Adrenal gland (tissue), 12 donors: ENCODE data around the gene DNAJC15. TPM values are rescaled to one million over a fixed set of nuclear protein-coding genes. Genes with fewer than 3 reads are reported as not detected.

Experiments used
- DNase-seq, 7 donors: peaks; one replicate each; pipeline ENCODE4 v3.0.0-alpha.2; 2019 to 2020
- H3K27ac ChIP-seq, 5 donors: fragments of 200-600 bp; sonication (generic) in 4 of 5; 1 replicate in 3 of 5; 2 replicates in 2 of 5; pipeline versions ENCODE4 v1.5.1 to v1.8.0; 2016 to 2020; ENCODE audit warnings: mild to moderate bottlenecking in 1 of 5
- H3K27me3 ChIP-seq: fragments of 200-600 bp; 2 replicates; pipeline ENCODE4 v1.8.0; 2021
- H3K36me3 ChIP-seq, 2 donors: fragments of 200-600 bp; replicated peaks in 1 of 2; 1 replicate in 1 of 2; 2 replicates in 1 of 2; pipeline versions ENCODE4 v1.5.1 to v1.8.0; 2018 to 2022
- H3K4me1 ChIP-seq, 2 donors: fragments of 200-600 bp; replicated peaks in 1 of 2; 1 replicate in 1 of 2; 2 replicates in 1 of 2; pipeline versions ENCODE4 v1.5.1 to v1.8.0; 2018 to 2021
- H3K4me3 ChIP-seq, 4 donors: fragments of 200-600 bp; sonication (generic) in 3 of 4; one replicate each; pipeline ENCODE4 v1.5.1; 2016 to 2018
- H3K9me3 ChIP-seq, 3 donors: fragments of 200-600 bp; sonication (generic) in 1 of 3; replicated peaks in 1 of 3; 1 replicate in 2 of 3; 2 replicates in 1 of 3; pipeline versions ENCODE4 v1.5.1 to v1.8.0; 2016 to 2021
- POLR2A ChIP-seq, 2 donors: fragments of 450-650 bp; IDR thresholded peaks; one replicate each; pipeline ENCODE4 v1.6.1; 2017; ENCODE audit warnings: antibody characterized with exemption in 2 of 2, mild to moderate bottlenecking in 2 of 2, moderate library complexity in 1 of 2
- WGBS, 4 donors: extraction: QIAGEN DNeasy Blood & Tissue Kit in 2 of 4; methylation state at CpG; one replicate each; pipeline versions ENCODE4 v1.1.5 to v1.1.7; 2013 to 2017; 5-methylcytosine and 5-hydroxymethylcytosine counted together
- intact Hi-C, 2 donors: fragments of 100-400 bp; cut with DNase I; formaldehyde crosslinking; loops; one replicate each; pipeline versions ENCODE4 v1.14.1 to v1.15.0; 2022 to 2023
- polyA plus RNA-seq, 3 donors: library from polyadenylated mRNA; stranded (reverse); fragments of 200-250 nt in 2 of 3; fragments of 350-450 nt in 1 of 3; fragmentation: Illumina TruSeq in 1 of 3; extraction: RNeasy Lipid Tissue Mini Kit (QIAGEN cat#74804) in 1 of 3; gene quantifications; one replicate each; pipeline ENCODE4 v1.2.3, GENCODE V29; 2013 to 2014
- total RNA-seq, 9 donors: library from RNA; depleted of rRNA in 4 of 9; stranded (reverse); fragments of >200 nt in 4 of 9; fragments of 120-200 nt in 1 of 9; fragmentation: NEBNext Ultra II Directional in 1 of 9; extraction: Animal tissue kit (Norgen Biotek cat#: 25700) in 1 of 9; gene quantifications; one replicate each; pipeline versions ENCODE4 v1.1.0 to v1.2.4, GENCODE V29; 2013 to 2023
- TF ChIP-seq, protein P1 (sequence below), 6 experiments: fragments of 450-650 bp in 4 of 6; fragments of 200-600 bp in 2 of 6; sonication (generic) in 1 of 6; IDR thresholded peaks; 1 replicate in 5 of 6; 2 replicates in 1 of 6; pipeline versions ENCODE4 v1.5.1 to v1.8.0; 2016 to 2021; ENCODE audit warnings: antibody characterized with exemption in 6 of 6, mild to moderate bottlenecking in 2 of 6, moderate library complexity in 1 of 6
- donor health status: healthy with polysubstance abuse.
- donor health status: Bipolar disorder and iron deficiency.
- donor health status: DM: yes; HTN: yes; CAD: no.
- donor health status: DM: no; HTN: no; CAD: no.
- donor health status: DM: no; HTN: no; CAD: no.
- donor health status: DM: yes; HTN: yes; CAD: no.

Gene DNAJC15
- total and polyA plus RNA-seq, 12 donors: 10.0 to 33.5 (median 17.5) TPM

DNA sequence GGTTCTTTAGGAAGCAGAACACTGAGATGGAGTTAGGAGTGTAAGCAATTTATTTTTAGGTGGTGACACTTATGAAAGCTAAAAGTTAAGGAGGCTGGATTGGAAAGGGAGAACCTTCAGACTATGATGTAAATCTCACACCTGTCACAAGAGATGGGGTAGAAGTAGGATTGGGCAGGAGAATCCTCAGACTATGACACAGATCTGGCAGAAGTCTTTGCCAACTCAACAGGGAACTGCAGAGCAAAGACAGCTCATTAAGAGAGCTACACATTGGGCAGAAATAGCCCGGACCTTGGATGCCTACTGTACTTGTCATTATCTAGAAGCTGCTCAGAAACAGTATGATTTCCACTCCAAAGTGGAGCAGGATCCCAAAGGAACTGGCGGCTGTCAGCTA lies 134.4 kb downstream of the DNAJC15 start:
- no peak overlapping the region for H3K27ac ChIP-seq
- H3K36me3 ChIP-seq: no peaks in the 10 kb centered on the region
- no peak for DNase-seq
- no peaks in the 10 kb centered on the region for H3K27me3 ChIP-seq
- no peak overlapping the region for H3K4me3 ChIP-seq
- TF ChIP-seq, protein P1, sequence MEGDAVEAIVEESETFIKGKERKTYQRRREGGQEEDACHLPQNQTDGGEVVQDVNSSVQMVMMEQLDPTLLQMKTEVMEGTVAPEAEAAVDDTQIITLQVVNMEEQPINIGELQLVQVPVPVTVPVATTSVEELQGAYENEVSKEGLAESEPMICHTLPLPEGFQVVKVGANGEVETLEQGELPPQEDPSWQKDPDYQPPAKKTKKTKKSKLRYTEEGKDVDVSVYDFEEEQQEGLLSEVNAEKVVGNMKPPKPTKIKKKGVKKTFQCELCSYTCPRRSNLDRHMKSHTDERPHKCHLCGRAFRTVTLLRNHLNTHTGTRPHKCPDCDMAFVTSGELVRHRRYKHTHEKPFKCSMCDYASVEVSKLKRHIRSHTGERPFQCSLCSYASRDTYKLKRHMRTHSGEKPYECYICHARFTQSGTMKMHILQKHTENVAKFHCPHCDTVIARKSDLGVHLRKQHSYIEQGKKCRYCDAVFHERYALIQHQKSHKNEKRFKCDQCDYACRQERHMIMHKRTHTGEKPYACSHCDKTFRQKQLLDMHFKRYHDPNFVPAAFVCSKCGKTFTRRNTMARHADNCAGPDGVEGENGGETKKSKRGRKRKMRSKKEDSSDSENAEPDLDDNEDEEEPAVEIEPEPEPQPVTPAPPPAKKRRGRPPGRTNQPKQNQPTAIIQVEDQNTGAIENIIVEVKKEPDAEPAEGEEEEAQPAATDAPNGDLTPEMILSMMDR (IDR thresholded peaks at IDR 0.05): no peak
- TF ChIP-seq POLR2A (IDR thresholded peaks at IDR 0.05): no peak
- H3K9me3 ChIP-seq: no peaks in the 10 kb centered on the region
- no peaks in the 10 kb centered on the region for H3K4me1 ChIP-seq
- intact Hi-C loops: no loop called here
- WGBS, 4 donors: 42 to 85% (median 57%) methylated on average over 1 to 2 of the region's 2 CpGs

DNA sequence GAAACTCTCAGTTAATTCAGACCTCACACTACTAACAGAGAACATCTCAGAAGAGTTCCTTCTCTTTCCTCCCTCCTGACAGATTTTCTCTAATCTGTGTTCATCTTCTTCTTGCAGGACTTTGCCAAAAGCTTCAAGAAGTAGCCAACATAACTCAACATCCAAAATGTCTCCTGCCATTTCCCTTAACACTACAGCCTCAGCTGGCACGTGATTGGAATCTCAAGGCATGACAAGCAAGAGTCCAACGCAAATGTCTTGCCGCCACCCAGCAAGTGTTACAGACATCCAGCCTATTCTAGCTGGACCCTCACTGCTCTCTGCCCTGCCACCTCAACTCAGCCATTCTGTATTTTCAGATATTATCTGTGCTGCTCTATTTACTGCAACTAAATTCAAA lies 135.1 kb downstream of the DNAJC15 start:
- Histone ChIP-seq H3K36me3 (no peaks in the 10 kb centered on the region), H3K27ac (no peak overlapping the region), H3K4me3 (no peak overlapping the region), H3K27me3 (no peaks in the 10 kb centered on the region), H3K9me3 (no peaks in the 10 kb centered on the region), H3K4me1 (no peaks in the 10 kb centered on the region)
- TF ChIP-seq, protein P1 (IDR thresholded peaks at IDR 0.05): no peak
- no peak for TF ChIP-seq POLR2A (IDR thresholded peaks at IDR 0.05)
- intact Hi-C loops: no loop called here
- WGBS, 4 donors: 93 to 98% (median 93%) methylated on average over 3 of the region's 3 CpGs
- DNase-seq: no peak

DNA sequence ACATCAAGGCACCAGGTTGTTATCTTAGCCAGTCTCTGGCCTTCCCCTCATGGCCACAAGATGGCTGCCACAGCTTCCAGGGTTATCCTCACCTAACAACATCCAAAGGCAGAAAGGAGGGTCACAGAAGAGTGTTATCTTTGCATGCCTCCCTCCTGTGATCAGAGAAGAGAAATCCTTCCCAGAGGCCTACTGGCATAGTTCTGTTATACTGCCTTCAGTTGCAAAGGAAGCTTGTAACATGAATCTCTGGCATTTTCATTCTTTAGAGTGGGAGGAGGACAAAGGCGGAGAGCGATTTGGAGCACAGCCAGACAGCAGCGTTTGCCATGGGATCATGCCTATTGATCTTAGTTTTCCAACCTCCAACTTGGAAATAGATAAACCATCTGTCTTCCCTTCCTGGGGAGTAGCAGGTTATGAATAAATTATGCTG lies 135.7 kb downstream of the DNAJC15 start:
- peak in 1 of 7 donors; percentile 6 for DNase-seq
- Histone ChIP-seq H3K27ac (no peak overlapping the region), H3K27me3 (no peaks in the 10 kb centered on the region), H3K4me3 (no peak overlapping the region), H3K36me3 (no peaks in the 10 kb centered on the region), H3K9me3 (no peaks in the 10 kb centered on the region), H3K4me1 (no peaks in the 10 kb centered on the region)
- WGBS, 4 donors: 33 to 38% (median 35%) methylated on average over 3 of the region's 3 CpGs
- intact Hi-C loops: no loop called here
- TF ChIP-seq, protein P1 (IDR thresholded peaks at IDR 0.05): no peak

Other genes with a start within 250 kb of the DNAJC15 start
- gene FAM216B, start 242.0 kb upstream of the DNAJC15 start, total RNA-seq: not detected
- not detected for gene FAM216B, start 242.0 kb upstream of the DNAJC15 start, polyA plus RNA-seq
- 10 to 100 TPM in 6 of 9 donors, 1 to 10 TPM in 3; 7.1 to 36.3 (median 10.3) TPM for gene EPSTI1, start 31.3 kb upstream of the DNAJC15 start, total RNA-seq
- 10 to 100 TPM in 1 of 3 donors, 1 to 10 TPM in 2; 6.8 to 12.4 (median 8.5) TPM for gene EPSTI1, start 31.3 kb upstream of the DNAJC15 start, polyA plus RNA-seq